ENCODE measurements around the gene C1orf232.

C1orf232 gene

DNA sequence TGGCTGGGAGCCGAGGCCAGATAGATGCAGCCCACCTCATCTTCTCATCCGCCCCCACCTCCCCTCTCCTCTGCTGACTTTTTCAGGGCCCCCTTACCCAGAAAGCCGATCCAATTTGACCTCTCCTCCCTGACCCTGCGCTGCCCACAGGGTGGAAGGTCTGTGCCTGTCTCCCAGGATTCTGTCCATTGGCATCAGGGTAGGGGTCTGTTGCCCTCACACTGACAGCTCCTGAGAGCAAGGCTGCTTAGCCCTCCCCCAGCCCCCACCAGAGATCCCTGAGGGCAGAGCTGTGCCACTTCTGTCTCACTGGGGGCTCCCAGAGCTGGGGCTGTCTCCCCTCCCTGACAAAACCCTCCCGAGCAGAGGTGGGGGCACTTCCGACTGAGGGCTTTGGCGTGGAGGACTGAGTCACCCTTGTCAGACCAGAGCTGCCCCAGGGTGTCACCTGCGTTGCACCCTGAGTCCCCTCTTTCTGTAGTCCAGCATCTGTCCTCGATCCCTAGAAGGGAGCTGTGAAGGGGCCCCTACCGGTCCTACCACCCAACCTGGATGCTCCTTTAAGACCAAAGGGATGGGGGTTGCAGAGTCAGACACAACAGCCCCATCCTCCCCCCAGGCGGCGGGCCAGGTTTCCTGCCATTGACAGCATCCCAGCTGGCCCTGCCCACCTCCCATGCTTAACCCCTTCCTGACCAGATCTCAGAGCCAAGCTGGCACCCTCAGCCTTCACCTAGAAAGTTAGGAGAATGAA is 12.3 kb downstream of the C1orf232 start:
- DNase-seq (ENCODE audit: low read depth): no peak

DNA sequence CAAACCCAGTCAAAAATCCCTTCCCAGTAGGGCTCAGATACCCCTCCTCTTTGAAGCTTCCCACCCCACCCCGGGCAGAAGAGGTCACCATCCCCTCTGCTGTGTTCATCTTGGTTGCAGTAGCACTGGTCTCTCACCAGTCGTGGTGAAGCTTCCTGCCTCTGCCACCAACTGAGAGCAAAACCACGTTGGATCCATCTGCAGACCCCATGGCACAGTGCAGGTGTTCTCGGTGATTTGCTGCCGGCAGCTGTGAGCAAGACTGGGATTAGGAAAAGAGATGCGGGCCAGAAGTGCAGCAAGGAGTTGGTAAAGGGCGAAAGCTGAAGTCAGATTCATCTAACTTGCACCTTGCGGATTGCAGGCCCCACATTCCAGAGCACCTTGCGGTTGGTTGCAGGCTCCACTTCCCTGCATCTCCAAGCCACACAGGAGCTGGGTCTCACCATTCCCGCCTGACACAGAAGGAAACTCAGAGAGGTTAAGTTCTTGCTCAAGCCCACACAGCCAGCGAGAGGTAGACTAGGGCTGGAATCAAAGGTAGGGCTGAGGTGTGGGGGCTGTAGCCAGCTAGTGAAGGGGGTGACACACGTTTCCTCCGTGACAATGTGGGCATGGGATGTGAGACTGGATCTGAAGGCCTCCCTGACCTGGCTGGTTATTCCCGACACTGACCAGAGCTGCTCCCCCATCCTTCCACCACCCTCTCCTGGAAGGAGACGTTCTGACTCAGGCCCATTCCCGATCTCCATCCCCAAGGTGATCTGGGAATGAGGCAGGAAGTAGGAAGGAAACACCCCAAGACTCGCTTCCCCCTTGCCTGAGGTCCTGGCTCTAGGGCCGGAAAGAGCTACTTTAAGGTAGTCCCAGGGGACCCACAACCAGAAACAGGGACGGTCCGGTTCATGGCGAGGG is 13.1 kb downstream of the C1orf232 start:
- no peak for DNase-seq (ENCODE audit: low read depth)

DNA sequence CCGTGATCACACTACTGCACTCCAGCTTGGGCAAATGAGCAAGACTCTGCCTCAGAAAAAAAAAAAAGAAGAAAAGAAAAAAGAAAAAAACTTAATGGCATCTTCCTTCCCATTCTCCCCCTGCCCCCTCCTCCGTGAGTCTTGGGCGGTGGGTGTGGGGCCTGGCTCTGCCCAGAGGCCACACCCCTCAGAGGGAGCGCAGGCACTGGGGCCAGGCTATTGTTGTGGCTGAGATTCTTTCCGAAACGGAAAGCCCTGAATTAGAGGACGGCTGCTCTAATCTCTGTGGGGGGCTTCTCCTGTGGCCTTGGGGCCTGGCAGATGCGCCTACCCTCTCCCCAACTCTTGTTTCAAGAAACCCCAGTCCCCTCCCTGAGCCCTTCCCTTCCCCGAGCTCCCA is 14.0 kb downstream of the C1orf232 start:
- DNase-seq (ENCODE audit: low read depth): no peak

DNA sequence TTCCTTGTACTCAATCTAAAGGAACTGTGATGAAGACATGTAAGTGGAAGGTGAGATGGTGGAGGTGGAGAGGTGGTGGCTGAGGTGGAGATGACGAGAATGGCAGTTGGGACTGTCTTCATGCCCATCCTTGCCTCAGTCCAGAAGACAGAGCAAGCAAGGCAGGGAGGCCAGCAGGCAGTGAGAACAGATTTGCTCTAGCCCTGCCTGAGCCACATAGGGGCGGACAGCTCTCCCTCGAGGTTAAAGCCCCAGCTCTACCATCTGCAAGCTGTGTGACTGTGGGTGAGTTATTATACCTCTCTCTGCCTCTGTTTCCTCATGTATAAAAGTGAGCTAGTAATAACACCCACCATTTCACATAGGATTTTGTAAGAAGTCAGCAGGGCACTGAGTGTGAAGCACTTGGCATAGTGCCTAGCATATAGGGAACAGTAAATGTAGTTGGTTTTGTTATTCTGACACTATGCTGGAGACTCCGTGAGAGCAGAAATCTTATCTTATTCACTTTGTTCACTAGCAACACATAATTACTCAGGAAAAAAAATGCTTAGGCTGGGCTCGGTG is 14.7 kb downstream of the C1orf232 start:
- DNase-seq (ENCODE audit: low read depth): no peak

DNA sequence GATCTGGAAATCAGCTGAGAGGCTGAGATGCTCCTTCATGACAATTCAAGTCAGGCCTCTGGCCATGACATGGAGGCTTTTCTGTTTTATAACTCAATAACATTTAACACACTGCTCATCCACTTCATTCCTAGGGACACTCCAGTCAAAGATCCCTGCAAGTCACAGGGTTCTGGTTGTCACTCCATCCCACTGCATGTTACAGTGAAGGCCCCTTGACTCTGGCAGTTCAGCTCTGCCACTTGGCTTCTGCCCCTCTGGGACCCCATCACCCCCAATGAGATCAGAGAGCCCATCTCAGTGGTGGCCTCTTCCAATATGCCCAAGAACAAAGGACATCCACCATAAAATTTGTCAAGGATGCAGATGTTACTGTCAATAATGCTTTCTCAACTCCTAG is 19.9 kb downstream of the C1orf232 start:
- no peak for DNase-seq (ENCODE audit: low read depth)

DNA sequence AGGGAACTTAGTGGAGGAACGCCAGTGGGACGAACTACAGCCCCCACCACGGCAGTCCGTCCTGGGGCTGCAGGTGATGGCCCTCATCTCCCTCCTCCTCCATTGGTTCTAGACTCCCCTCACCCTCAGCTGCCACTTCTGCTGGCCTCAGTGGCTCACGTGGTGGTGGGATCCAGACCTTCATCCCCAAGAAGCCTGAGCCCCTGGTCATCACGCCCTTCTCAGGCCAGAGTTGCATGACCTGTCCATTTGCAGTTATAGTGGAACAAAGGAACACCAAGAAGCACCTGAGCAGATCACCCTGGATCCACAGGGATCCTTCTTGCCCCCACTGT is 22.8 kb downstream of the C1orf232 start:
- DNase-seq (ENCODE audit: low read depth): no peak

DNA sequence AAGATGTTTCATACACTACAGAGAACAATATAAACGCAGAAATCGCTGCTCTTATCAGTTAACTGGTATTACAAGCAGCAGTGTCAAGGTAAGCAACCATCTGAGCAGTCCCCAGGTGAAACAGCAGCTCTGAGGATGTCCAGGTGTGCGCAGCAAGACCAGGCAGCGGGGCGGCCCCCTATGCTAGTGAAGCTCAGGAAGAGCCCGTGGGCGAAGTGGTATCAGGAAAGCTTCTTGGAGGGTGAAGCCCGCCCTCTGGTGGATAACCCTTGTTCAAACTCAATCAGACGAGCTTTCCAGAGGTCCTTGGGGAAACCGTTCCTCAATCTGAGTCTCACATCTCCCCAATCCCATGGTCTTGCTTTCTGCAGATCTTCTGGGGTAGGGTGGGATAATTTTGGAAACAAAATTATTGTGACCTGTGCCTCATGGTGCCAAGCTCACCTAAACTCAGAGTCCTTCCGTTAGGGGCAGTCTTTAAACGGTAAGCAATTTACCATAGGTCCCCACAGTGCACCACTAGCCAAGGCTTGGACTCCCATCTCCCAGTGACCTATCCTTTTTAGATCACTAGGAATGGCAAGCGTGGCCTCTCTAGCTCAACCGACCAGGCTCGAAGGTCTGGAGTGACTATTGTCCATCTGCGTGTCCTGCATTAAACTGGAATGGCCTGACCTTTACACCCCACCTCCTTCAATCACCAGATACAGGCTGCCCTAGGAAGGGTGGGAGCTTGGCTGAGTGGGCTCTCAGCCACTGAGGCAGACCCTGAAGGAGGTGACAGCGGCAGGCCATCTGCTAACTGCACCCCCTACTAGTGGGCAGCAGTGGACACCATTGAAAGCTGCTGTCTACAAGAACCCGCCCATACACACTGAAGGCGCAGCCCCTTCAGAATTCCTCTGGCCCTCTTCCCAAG is 23.5 kb downstream of the C1orf232 start:
- DNase-seq (ENCODE audit: low read depth): peak; percentile 78

DNA sequence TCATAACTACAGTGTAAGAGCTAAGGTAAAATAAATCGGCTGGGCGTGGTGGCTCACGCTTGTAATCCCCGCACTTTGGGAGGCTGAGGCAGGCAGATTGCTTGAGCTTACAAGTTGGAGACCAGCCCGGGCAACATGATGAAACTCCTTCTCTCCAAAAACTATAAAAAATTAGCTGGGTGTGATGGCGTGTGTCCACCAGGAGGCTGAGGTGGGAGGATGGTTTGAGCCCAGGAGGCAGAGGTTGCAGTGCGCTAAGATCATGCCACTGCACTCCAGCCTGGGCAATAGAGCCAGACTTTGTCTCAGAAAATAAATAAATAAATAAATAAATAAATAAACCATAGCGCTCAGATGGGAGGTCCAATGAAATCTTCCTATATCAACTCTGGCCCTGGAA is 26.6 kb downstream of the C1orf232 start:
- DNase-seq (ENCODE audit: low read depth): no peak

DNA sequence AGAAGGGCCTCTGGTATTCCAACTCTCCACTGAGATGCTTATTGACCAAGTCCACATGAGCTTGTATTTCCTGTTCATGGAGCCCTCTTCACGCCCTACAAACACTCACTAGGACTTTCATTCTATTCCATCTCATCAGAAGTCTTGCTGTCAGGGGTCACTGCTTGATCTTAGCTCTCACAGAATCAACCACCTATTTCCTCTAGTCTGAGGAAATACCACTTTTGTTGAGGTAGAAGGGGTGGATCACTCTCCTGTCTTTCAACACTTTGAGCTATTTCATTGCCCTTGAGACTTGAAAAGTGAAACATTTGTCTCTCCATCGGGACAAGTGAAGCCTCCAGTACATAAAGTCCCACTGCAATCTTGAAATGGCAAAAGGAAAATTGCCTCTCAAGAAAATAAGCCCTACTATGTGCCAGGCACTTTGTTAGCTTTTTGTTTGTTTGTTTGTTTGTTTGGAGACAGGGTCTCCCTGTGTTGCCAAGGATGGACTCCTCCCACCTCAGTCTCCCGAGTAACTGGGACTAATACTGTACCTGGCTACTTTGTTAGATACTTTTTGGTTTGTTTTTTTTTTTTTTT is 29.7 kb downstream of the C1orf232 start:
- DNase-seq (ENCODE audit: low read depth): no peak

DNA sequence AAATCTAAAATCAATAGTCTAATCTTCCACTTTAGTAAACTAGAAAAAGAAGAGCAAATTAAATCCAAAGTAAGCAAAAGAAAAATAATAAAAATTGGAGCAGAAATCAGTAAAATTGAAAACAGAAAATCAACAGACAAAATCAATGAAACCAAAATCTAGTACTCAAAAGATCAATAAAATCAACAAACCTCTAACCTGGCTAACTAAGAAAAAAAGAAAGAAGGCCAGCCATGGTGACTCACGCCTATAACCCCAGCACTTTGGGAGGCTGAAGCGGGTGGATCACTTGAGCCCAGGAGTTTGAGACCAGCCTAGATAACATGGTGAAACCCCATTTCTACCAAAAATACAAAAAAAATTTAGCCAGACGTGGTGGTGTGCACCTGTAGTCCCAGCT is 34.3 kb downstream of the C1orf232 start:
- DNase-seq (ENCODE audit: low read depth): no peak

DNA sequence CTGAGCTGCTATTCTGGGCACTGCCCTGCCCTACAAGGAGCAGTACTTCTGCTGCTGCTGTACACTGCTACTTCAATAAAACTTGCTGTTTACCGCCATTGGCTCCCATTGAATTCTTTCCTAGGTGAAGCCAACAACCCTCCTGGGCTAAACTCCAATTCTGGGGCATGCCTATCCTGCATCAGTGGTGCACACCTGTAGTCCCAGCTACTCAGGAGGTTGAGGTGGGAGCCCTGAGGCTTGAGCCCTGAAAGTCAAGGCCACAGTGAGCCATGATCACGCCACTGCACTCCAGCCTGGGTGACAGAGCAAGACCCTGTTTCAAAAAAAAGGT is 36.0 kb downstream of the C1orf232 start:
- DNase-seq (ENCODE audit: low read depth): no peak

DNA sequence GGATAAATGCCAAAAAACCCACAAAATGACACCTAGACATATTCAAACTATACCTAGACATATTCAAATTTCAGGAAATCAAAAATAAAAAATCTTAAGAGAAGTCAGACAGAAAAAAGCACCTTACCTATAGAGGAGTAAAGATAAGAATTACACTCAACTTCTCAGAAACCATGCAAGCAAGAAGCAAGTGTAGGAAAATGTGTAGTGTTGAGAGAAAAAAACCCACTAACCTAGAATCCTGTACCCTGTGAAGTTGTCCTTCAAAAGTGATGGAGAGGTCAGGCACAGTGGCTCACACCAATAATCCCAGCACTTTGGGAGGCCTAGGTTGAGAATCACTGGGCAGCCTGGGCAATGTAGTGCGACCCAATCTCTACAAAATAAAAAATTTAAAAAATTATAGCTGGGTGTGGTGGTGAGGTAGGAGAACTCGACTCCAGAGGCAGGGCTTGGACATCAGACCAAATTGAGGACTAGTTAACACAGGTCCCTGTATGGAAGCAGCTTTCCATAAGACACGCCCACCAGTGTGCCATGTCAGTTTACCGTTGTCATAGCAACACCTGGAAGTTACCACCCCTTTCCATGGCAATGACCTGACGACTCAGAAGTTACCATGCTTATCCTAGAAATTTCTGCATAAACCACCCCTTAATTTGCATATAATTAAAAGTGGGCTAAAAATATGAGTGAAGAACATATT is 36.5 kb downstream of the C1orf232 start:
- no peak for DNase-seq (ENCODE audit: low read depth)

DNA sequence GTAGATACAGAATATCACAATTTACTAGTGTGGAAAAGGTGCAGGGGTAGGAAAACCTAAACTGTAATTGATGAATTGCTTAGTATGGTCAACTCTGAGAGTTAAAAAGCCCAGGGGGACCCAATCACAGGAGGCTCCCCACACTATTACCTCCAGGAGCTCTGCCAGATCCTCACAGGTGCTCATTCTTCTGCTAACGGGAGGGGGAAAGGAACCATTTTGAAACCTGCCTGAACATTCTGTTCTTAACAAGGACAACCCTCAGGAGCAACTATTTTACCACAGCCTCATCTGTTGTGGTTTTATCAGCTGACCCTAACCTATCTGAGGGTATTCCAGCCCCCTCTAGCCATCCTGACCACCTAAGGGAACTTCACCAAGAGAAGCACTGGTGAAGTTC is 38.1 kb downstream of the C1orf232 start:
- no peak for DNase-seq (ENCODE audit: low read depth)

DNA sequence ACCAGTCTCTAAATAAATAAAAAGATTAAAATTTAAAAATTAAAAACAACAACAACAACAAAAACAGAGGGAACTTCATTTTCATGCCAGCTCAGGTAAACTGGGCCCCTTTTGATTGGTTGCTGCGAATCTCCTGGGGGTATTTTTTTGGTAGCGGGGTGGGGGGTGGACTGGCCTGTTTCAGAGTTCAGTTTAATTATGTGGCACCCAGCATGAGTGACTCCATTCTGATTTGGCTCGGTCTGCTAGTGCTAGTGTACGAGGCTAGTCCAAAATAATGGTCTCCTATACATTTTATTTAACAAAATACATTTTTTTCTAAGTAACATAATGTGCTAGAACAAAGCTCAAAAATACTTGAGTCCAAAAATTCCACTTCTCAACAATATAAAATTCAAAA is 39.0 kb downstream of the C1orf232 start:
- DNase-seq (ENCODE audit: low read depth): no peak

DNA sequence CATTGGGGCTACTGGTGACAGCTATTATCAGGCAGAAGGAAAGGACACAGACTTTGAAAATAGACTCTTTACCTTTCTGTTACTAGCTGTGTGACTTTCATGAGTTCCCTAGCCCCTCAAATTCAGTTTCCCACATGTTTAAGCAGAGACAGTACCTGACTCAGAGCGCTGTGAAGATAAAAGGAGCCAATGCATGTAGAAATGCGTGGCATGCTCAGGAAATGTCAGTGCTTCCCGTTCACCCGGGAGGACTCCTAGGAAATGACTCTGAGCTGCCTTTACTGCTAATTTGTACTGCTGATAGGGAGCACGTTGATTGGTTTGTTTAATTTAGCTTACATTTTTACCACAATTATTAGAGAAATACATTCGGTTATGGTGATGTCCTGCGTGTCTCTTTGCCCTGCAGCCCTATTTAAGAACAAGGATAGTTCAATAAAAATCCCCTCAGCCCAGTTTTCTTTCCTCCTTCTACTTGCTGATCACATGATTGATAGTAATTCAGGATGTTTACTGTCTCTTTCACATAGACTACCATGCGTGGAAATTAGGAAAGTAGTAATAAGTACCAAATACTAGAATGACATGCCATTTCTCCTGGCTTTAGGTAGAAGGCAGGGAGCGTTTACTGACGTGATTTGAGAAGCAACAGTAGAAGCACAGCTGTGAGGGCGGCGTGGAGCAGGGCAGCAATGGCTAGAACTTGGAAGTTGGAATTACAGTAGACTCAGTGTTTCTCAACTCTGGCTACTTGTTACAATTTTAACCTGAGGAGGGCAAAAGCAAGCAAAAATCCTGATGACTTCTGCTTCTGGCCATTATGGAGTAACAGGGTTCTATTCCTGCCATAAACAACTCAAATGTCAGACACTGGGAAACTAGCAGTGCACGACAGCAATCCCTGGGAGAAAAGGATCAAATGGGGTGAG is 41.3 kb downstream of the C1orf232 start:
- no peak for DNase-seq (ENCODE audit: low read depth)

DNA sequence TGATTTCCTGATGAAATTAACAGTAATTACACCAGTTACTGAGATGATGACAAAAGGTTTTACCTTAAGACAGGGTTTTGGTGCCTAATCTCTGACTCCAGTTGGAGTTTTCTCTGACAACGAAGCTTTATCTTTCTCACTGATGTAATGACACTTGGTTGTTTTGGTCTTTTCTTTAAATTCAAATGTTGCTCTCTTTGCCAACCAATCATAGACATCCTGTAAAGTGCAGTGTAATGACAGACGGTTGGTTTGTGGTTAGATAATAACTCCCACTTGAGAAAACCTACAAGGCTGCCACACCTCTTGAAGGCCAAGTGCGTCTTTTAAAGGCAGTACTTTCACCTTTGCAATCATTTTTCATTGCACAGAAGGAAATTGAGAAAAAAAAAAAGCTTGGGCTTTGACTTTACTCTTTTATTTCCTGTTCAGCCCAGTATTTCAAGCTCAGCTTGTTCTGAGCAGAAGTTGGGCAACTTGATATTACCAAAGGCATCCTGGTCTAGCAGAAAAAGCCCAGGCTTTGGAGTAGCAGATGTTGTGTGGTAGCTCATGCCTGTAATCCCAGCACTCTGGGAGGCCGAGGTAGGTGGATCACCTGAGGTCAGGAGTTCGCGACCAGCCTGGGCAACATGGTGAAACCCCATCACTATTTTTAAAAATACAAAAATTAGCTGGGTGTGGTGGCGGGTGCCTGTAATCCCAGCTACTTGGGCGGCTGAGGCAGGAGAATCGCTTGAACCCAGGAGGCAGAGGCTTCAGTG is 42.3 kb downstream of the C1orf232 start:
- peak; percentile 30 for DNase-seq (ENCODE audit: low read depth)

DNA sequence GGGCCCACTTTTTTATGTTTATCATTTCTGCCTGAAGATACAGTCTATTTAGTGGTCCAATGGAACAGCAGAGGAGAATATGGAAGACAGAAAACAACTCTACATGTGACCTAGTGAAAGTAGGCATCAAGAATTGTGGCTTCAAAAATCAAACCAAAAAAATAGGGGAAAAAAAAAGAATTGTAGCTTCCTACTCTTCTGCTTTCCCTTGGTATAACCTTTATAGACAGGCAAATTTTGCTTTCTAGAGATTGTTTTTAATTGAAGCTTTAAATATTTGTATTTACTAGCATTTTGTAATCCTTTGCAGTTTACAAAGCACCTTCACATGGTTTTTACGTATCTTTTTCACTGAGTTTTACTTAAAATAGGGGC is 42.8 kb downstream of the C1orf232 start:
- DNase-seq (ENCODE audit: low read depth): no peak

DNA sequence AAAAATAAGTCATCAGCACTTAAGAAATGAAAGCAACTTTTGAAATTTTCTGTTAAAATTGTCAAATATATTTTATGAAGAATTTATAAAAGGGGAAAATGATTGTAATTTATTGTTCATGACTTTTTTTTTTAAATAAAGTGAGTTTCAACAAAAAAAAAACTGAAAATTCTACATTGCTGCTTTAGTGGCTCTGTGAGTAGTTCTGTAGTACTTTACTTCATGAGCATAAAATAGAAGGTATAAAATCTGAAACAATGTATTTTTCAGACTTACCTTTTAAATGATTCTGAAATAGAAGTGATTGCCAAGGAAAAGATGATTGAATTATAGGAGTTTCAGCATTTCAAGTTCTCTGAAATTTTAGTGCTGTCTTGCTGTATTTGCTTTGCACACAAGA is 43.4 kb downstream of the C1orf232 start:
- DNase-seq (ENCODE audit: low read depth): no peak

All from iris pigment epithelial cell (primary cell).